HFFc6 (cell line): Measurements from ENCODE around the gene BSN. TPM values are rescaled to one million over a fixed set of nuclear protein-coding genes. Genes with fewer than 3 reads are reported as not detected.

Experiments used
- DNase-seq: peaks from one replicate; pipeline ENCODE4 v3.0.0-alpha.2; 2018
- H3K27ac Mint-ChIP-seq: 2 replicates; pipeline ENCODE4 v1.8.0; 2020; ENCODE audit warnings: mild to moderate bottlenecking, mixed read lengths
- H3K27me3 Mint-ChIP-seq: 2 replicates; pipeline ENCODE4 v1.8.0; 2021; ENCODE audit warnings: mild to moderate bottlenecking, moderate library complexity, mixed read lengths; ENCODE audit not compliant: insufficient read depth
- H3K36me3 Mint-ChIP-seq: 2 replicates; pipeline ENCODE4 v1.8.0; 2021; ENCODE audit warnings: low read depth, mixed read lengths
- H3K4me1 Mint-ChIP-seq: 2 replicates; pipeline ENCODE4 v1.8.0; 2020; ENCODE audit warnings: low read depth, mixed read lengths
- H3K4me3 Mint-ChIP-seq: 2 replicates; pipeline ENCODE4 v1.8.0; 2020; ENCODE audit warnings: mild to moderate bottlenecking, moderate library complexity, mixed read lengths
- H3K9me3 Mint-ChIP-seq: 2 replicates; pipeline ENCODE4 v1.8.0; 2020; ENCODE audit warnings: mild to moderate bottlenecking, mixed read lengths
- CTCF ChIP-seq: fragments of 200-600 bp; sonication (generic); IDR thresholded peaks from 2 replicates; pipeline ENCODE4 v1.5.0; 2021; ENCODE audit warnings: antibody characterized with exemption, mild to moderate bottlenecking
- total RNA-seq, 6 experiments: library from RNA; stranded (reverse); fragmentation: NEBNext Ultra II Directional; extraction: Animal tissue kit (Norgen Biotek cat#: 25700); gene quantifications; 2 replicates in 1 of 6; 3 replicates in 5 of 6; pipeline ENCODE4 v1.2.3, GENCODE V29; 2021

Gene BSN
- total RNA-seq, 6 experiments from 2014 or later: 0.02 to 0.14 (median 0.06) TPM

- Mint-ChIP-seq H3K9me3 (no peaks in the 10 kb centered on the region), H3K27ac (no peak overlapping the region), H3K36me3 (no peaks in the 10 kb centered on the region), H3K4me3 (no peak overlapping the region), H3K27me3 (peaks cover 21% of the 10 kb centered on the region), H3K4me1 (no peaks in the 10 kb centered on the region)
- TF ChIP-seq CTCF: no peak
- DNase-seq: no peak
Measured at GRCh38 chr3:49658711-49659110, 104.4 kb downstream of the BSN start.

- DNase-seq: no peak
- TF ChIP-seq CTCF: no peak
- Mint-ChIP-seq H3K4me1 (no peaks in the 10 kb centered on the region), H3K36me3 (no peaks in the 10 kb centered on the region), H3K27me3 (peaks cover 17% of the 10 kb centered on the region), H3K9me3 (no peaks in the 10 kb centered on the region), H3K4me3 (no peak overlapping the region), H3K27ac (no peak overlapping the region)
Measured at GRCh38 chr3:49659756-49660155, 105.5 kb downstream of the BSN start.

- Mint-ChIP-seq H3K27me3 (peaks cover 14% of the 10 kb centered on the region), H3K9me3 (no peaks in the 10 kb centered on the region), H3K36me3 (no peaks in the 10 kb centered on the region), H3K4me3 (no peak overlapping the region), H3K27ac (no peak overlapping the region), H3K4me1 (no peaks in the 10 kb centered on the region)
- no peak for TF ChIP-seq CTCF
- DNase-seq: no peak
Measured at GRCh38 chr3:49661281-49661680, 107.0 kb downstream of the BSN start.

GRCh38 chr3:49662021-49662420 is 107.7 kb downstream of the BSN start:
- TF ChIP-seq CTCF: no peak
- H3K4me3 Mint-ChIP-seq: no peak overlapping the region
- no peaks in the 10 kb centered on the region for H3K9me3 Mint-ChIP-seq
- no peak for DNase-seq
- no peaks in the 10 kb centered on the region for H3K36me3 Mint-ChIP-seq
- H3K27me3 Mint-ChIP-seq: peaks cover 10% of the 10 kb centered on the region
- no peak overlapping the region for H3K27ac Mint-ChIP-seq
- H3K4me1 Mint-ChIP-seq: no peaks in the 10 kb centered on the region

GRCh38 chr3:49662720-49663413 is 108.6 kb downstream of the BSN start:
- H3K4me1 Mint-ChIP-seq: no peaks in the 10 kb centered on the region
- no peak for TF ChIP-seq CTCF

More at GRCh38 chr3:49662720-49663413, 108.6 kb downstream of the BSN start:
- H3K27ac Mint-ChIP-seq: no peak overlapping the region
- no peak for DNase-seq
- H3K9me3 Mint-ChIP-seq: no peaks in the 10 kb centered on the region
- H3K4me3 Mint-ChIP-seq: no peak overlapping the region
- peaks cover 4% of the 10 kb centered on the region for H3K27me3 Mint-ChIP-seq
- H3K36me3 Mint-ChIP-seq: no peaks in the 10 kb centered on the region
